Gastroesophageal sphincter (tissue), 4 donors: ENCODE data around the gene VOPP1. TPM values are rescaled to one million over a fixed set of nuclear protein-coding genes. Genes with fewer than 3 reads are reported as not detected.

Source experiments
- ATAC-seq: fragments of 150-250 bp; one replicate; pipeline ENCODE4 v1.9.1; 2016; ENCODE audit warnings: mild to moderate bottlenecking, moderate library complexity
- H3K27ac ChIP-seq, 4 donors: fragments of 200-600 bp; sonication (generic) in 3 of 4; 1 replicate in 3 of 4; 2 replicates in 1 of 4; pipeline ENCODE4 v1.5.1; 2016 to 2019
- H3K27me3 ChIP-seq: fragments of 200-600 bp; sonication (generic); one replicate; pipeline ENCODE4 v1.5.1; 2019
- H3K36me3 ChIP-seq, 2 donors: fragments of 200-600 bp; sonication (generic); one replicate each; pipeline ENCODE4 v1.5.1; 2019; ENCODE audit warnings: control low read depth in 1 of 2
- H3K4me1 ChIP-seq, 3 donors: fragments of 200-600 bp; sonication (generic); 1 replicate in 2 of 3; 2 replicates in 1 of 3; pipeline ENCODE4 v1.5.1; 2016 to 2019; ENCODE audit warnings: control low read depth in 2 of 3
- H3K4me3 ChIP-seq, 2 donors: fragments of 200-600 bp; sonication (generic); one replicate each; pipeline ENCODE4 v1.5.1; 2019; ENCODE audit warnings: mild to moderate bottlenecking in 1 of 2, moderate library complexity in 1 of 2
- H3K9me3 ChIP-seq, 3 donors: fragments of 200-600 bp; sonication (generic); one replicate each; pipeline ENCODE4 v1.5.1; 2017 to 2019; ENCODE audit warnings: control low read depth in 2 of 3
- EP300 ChIP-seq: sonication (generic); formaldehyde crosslinking; IDR thresholded peaks from one replicate; pipeline ENCODE4 v1.6.1; 2017; ENCODE audit warnings: antibody characterized with exemption, mild to moderate bottlenecking
- POLR2A ChIP-seq, 2 donors: fragments of 450-650 bp; IDR thresholded peaks; one replicate each; pipeline ENCODE4 v1.6.1; 2017; ENCODE audit warnings: antibody characterized with exemption in 2 of 2, mild to moderate bottlenecking in 2 of 2, moderate library complexity in 1 of 2
- POLR2AphosphoS5 ChIP-seq: sonication (generic); formaldehyde crosslinking; IDR thresholded peaks from one replicate; pipeline ENCODE4 v1.6.1; 2017; ENCODE audit warnings: antibody characterized with exemption
- WGBS, 2 donors: methylation state at CpG; one replicate each; pipeline ENCODE4 v1.1.5; 2018; ENCODE audit warnings: low coverage in 1 of 2; 5-methylcytosine and 5-hydroxymethylcytosine counted together
- total RNA-seq, 4 donors: library from RNA; depleted of rRNA; stranded (reverse); fragments of >200 nt; gene quantifications; one replicate each; pipeline ENCODE4 v1.1.0, GENCODE V29; 2016
- TF ChIP-seq, protein P1 (sequence below), 4 experiments: fragments of 200-600 bp in 2 of 4; fragments of 450-650 bp in 2 of 4; sonication (generic) in 1 of 4; IDR thresholded peaks; one replicate each; pipeline ENCODE4 v1.5.1; 2017 to 2019; ENCODE audit warnings: antibody characterized with exemption in 4 of 4, mild to moderate bottlenecking in 2 of 4, moderate library complexity in 2 of 4

The VOPP1 gene
- total RNA-seq, 4 donors from 2014 or later: 20.5 to 51.6 (median 33.4) TPM

DNA sequence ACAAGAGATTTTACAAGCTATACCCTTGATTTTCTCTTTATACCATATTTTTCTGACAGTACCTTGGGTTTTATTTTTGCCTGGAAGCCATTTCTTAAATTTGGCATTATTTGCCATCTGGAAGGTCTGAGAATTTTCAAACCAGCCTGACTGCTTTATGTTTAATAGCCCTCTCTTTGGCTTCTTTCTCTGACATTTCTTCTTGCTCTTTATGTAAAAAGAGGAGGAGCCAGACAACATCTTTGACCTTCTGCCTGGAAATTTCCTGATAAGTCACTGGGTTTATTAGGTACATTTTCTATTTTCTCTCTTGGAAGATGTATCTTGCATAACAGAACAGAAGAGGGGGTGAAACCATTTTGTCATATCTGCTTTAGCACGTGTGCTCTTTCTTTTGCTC is 127.5 kb downstream of the VOPP1 start:
- Histone ChIP-seq H3K4me3 (no peak overlapping the region), H3K4me1 (no peaks in the 10 kb centered on the region), H3K36me3 (no peaks in the 10 kb centered on the region), H3K27ac (no peak overlapping the region), H3K9me3 (no peaks in the 10 kb centered on the region), H3K27me3 (peaks cover 15% of the 10 kb centered on the region)
- no peak for ATAC-seq
- TF ChIP-seq POLR2A (IDR thresholded peaks at IDR 0.05) (no peak), EP300 (no peak), POLR2AphosphoS5 (no peak)
- TF ChIP-seq, protein P1, sequence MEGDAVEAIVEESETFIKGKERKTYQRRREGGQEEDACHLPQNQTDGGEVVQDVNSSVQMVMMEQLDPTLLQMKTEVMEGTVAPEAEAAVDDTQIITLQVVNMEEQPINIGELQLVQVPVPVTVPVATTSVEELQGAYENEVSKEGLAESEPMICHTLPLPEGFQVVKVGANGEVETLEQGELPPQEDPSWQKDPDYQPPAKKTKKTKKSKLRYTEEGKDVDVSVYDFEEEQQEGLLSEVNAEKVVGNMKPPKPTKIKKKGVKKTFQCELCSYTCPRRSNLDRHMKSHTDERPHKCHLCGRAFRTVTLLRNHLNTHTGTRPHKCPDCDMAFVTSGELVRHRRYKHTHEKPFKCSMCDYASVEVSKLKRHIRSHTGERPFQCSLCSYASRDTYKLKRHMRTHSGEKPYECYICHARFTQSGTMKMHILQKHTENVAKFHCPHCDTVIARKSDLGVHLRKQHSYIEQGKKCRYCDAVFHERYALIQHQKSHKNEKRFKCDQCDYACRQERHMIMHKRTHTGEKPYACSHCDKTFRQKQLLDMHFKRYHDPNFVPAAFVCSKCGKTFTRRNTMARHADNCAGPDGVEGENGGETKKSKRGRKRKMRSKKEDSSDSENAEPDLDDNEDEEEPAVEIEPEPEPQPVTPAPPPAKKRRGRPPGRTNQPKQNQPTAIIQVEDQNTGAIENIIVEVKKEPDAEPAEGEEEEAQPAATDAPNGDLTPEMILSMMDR (IDR thresholded peaks at IDR 0.05): no peak
- 40% methylated on average over 1 of the region's 1 CpG; no CpG with 5 or more reads in 1 of the 2 donors for WGBS, 2 donors

DNA sequence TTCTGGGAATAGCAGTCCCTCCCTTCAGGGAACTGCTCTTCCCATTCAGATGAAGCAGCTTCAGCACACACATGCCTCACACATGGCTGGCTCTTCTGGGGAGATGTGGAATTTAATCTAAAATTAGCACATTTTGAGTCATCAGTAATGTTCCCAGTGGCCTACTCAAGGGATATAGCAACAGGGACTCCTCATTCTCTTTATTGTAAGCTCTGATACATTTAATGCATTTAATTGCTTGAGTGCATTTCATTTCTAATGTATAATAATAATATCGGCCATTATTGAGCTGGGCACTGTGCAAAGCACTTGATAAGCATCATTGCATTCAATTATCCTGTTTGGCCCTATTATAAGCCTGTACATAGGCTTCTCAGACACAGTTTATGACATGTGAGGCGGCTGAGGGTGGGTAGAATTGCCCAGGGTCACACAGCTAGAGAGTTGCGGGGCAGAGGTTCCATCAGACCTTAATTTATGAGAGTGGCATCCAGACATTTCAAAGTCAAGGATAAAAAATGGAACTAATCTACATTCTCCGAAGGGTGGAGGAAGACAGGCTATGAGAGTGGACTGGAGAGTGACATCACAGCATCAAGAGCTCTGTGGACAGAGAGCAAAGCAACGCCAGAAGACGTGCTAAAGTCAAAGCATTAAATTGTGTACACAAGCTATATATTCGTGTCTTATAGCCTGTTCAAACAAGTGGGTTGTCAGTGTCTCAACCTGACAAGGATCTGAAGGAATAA is 130.4 kb downstream of the VOPP1 start:
- H3K27me3 ChIP-seq: no peaks in the 10 kb centered on the region
- H3K4me3 ChIP-seq: no peak overlapping the region
- no peaks in the 10 kb centered on the region for H3K36me3 ChIP-seq
- ATAC-seq: no peak
- 78 to 85% methylated on average over 6 to 7 of the region's 7 CpGs for whole genome bisulfite sequencing, 2 donors
- TF ChIP-seq, protein P1 (IDR thresholded peaks at IDR 0.05): no peak
- TF ChIP-seq EP300 (no peak), POLR2AphosphoS5 (no peak), POLR2A (IDR thresholded peaks at IDR 0.05) (no peak)
- no peak overlapping the region for H3K27ac ChIP-seq
- no peaks in the 10 kb centered on the region for H3K9me3 ChIP-seq
- no peaks in the 10 kb centered on the region for H3K4me1 ChIP-seq

DNA sequence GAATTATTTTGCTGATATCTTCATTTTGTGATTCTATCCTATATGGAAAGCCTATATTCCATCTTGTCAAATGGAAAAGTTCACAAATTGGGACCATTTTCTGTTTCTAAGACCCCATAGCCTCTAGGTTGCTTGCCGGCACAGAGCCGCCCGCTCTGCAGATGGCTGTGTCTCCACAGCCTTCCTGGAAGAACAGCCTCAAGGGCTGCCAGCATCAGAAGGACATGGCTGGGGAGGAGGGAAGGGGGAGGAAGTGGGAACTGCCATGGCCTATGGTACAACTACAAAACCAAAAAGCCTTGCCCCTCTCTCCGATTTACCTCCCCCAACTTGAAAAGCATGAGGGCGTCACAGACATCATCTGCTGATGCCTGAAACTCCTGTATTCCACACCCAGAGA is 131.3 kb downstream of the VOPP1 start:
- Histone ChIP-seq H3K27me3 (no peaks in the 10 kb centered on the region), H3K27ac (no peak overlapping the region), H3K9me3 (no peaks in the 10 kb centered on the region), H3K4me3 (no peak overlapping the region), H3K36me3 (no peaks in the 10 kb centered on the region), H3K4me1 (no peaks in the 10 kb centered on the region)
- WGBS, 2 donors: 100% methylated on average over 4 of the region's 5 CpGs; no CpG with 5 or more reads in 1 of the 2 donors
- ATAC-seq: no peak
- TF ChIP-seq EP300 (no peak), POLR2AphosphoS5 (no peak), POLR2A (IDR thresholded peaks at IDR 0.05) (no peak)
- TF ChIP-seq, protein P1 (IDR thresholded peaks at IDR 0.05): no peak

DNA sequence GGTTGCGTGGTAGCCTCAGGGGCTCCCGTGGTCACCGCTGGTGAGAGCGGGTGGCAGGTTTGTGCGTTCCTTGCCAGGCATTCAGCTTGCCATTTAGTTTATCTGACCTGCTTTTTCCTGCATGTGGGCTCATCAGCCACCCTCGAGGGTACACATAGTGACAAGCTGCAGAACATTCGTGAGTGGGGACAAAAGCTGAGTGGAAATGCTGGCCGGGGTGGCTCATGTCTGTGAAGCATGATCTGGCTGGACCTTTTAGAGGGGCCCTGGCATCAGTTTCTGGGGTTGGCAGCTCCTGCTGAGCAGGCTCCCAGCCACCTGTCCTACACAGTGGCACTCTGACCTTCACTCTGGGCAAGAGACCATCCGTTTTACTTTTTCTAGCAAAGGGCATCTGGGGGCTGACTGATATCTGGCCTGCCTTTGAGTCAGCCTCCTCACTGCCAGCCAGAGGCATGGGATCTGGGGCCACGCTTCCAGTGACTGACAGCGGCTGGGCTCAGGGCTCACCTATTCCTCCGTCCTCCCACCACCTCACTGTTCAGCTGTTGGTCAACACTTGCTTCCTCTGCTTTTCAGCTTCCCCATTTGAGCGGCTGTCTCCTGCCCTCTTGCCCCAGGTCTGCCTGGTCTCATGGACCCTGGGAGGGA is 132.1 kb downstream of the VOPP1 start:
- no peak overlapping the region for H3K27ac ChIP-seq
- ATAC-seq: no peak

More for the DNA sequence above, 132.1 kb downstream of the VOPP1 start:
- 77 to 80% methylated on average over 1 to 9 of the region's 13 CpGs for WGBS, 2 donors
- Histone ChIP-seq H3K27me3 (no peaks in the 10 kb centered on the region), H3K36me3 (no peaks in the 10 kb centered on the region), H3K9me3 (no peaks in the 10 kb centered on the region), H3K4me3 (no peak overlapping the region), H3K4me1 (no peaks in the 10 kb centered on the region)
- TF ChIP-seq POLR2AphosphoS5 (no peak), EP300 (no peak), POLR2A (IDR thresholded peaks at IDR 0.05) (no peak)
- TF ChIP-seq, protein P1 (IDR thresholded peaks at IDR 0.05): no peak
